ENCODE data around the gene KASH5.

DNA sequence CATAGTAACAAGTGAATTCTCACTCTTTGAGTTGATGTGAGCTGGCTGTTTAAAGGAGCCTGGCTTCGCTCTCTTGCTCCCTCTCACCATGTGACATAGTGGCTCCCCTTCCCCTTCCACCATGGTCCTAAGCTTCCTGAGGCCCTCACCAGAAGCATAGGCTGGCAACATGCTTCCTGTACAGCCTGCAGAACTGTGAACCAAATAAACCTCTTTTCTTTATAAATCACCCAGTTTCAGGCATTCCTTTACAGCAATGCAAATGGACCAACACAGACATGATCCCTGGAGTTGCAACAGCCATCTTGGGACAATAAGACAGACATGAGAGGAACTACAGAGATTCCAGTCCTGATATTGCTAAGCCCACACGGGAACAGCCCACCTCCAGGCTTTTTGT is 38.5 kb upstream of the KASH5 start:
- no peak for TF ChIP-seq CTCF (IDR thresholded peaks at IDR 0.05)
- TF ChIP-seq POLR2A (IDR thresholded peaks at IDR 0.05): no peak
- TF ChIP-seq POLR2AphosphoS5 (IDR thresholded peaks at IDR 0.05): no peak
